ENCODE results near the gene RNF5.

GRCh38 chr6:32163559-32164258 is 14.5 kb upstream of the RNF5 start:
- TF ChIP-seq, protein P1, sequence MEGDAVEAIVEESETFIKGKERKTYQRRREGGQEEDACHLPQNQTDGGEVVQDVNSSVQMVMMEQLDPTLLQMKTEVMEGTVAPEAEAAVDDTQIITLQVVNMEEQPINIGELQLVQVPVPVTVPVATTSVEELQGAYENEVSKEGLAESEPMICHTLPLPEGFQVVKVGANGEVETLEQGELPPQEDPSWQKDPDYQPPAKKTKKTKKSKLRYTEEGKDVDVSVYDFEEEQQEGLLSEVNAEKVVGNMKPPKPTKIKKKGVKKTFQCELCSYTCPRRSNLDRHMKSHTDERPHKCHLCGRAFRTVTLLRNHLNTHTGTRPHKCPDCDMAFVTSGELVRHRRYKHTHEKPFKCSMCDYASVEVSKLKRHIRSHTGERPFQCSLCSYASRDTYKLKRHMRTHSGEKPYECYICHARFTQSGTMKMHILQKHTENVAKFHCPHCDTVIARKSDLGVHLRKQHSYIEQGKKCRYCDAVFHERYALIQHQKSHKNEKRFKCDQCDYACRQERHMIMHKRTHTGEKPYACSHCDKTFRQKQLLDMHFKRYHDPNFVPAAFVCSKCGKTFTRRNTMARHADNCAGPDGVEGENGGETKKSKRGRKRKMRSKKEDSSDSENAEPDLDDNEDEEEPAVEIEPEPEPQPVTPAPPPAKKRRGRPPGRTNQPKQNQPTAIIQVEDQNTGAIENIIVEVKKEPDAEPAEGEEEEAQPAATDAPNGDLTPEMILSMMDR (IDR thresholded peaks at IDR 0.05): no peak
- TF ChIP-seq POLR2A (IDR thresholded peaks at IDR 0.05): no peak

Data from esophagus squamous epithelium (tissue), 4 donors.